Mesenchymal stem cell (in vitro differentiated cells and primary cell): Measurements from ENCODE around the gene SLC13A4.

Experiments
- DNase-seq: peaks from one replicate; pipeline ENCODE4 v3.0.0-alpha.2; 2013
- H2AFZ ChIP-seq: one replicate; pipeline ENCODE4 v1.6.1; 2013; ENCODE audit warnings: low read depth, mild to moderate bottlenecking, control low read depth, inconsistent platforms, low read length, moderate library complexity
- H2AK5ac ChIP-seq: 2 replicates; pipeline ENCODE4 v1.6.1; 2013; ENCODE audit warnings: low read length, moderate library complexity, mild to moderate bottlenecking, inconsistent platforms; ENCODE audit not compliant: severe bottlenecking
- H2BK120ac ChIP-seq: one replicate; pipeline ENCODE4 v1.6.1; 2013; ENCODE audit warnings: low read depth, mild to moderate bottlenecking, inconsistent platforms, low read length, moderate library complexity
- H2BK12ac ChIP-seq, 2 experiments: one replicate each; pipeline ENCODE4 v1.6.1; 2013; ENCODE audit warnings: inconsistent platforms in 2 of 2, low read length in 2 of 2, mild to moderate bottlenecking in 2 of 2, moderate library complexity in 2 of 2, control low read depth in 1 of 2
- H2BK15ac ChIP-seq: one replicate; pipeline ENCODE4 v1.6.1; 2013; ENCODE audit warnings: mild to moderate bottlenecking, low read depth, inconsistent platforms; ENCODE audit not compliant: poor library complexity, severe bottlenecking
- H2BK5ac ChIP-seq: 2 replicates; pipeline ENCODE4 v1.6.1; 2013; ENCODE audit warnings: low read depth, mild to moderate bottlenecking, low read length, control low read depth, inconsistent platforms; ENCODE audit not compliant: poor library complexity, severe bottlenecking
- H3K14ac ChIP-seq, 2 experiments: one replicate each; pipeline ENCODE4 v1.6.1; 2013; ENCODE audit warnings: inconsistent platforms in 2 of 2, low read length in 2 of 2, control low read depth in 1 of 2, mild to moderate bottlenecking in 1 of 2, moderate library complexity in 1 of 2
- H3K18ac ChIP-seq, 2 experiments: one replicate each; pipeline ENCODE4 v1.6.1; 2013; ENCODE audit warnings: inconsistent platforms in 2 of 2, low read length in 2 of 2, control low read depth in 1 of 2, low read depth in 1 of 2, mild to moderate bottlenecking in 1 of 2
- H3K23ac ChIP-seq, 2 experiments: one replicate each; pipeline ENCODE4 v1.6.1; 2013; ENCODE audit warnings: inconsistent platforms in 2 of 2, low read length in 2 of 2, mild to moderate bottlenecking in 2 of 2, moderate library complexity in 2 of 2, control low read depth in 1 of 2
- H3K27ac ChIP-seq: 2 replicates; pipeline ENCODE4 v1.5.1; 2013; ENCODE audit warnings: mild to moderate bottlenecking, moderate library complexity, low read length, control low read depth, inconsistent platforms; ENCODE audit not compliant: poor library complexity, severe bottlenecking
- H3K27me3 ChIP-seq, 2 experiments: 2 replicates each; pipeline versions ENCODE4 v1.6.1 to v1.7.0; 2013; ENCODE audit warnings: low read length in 2 of 2, mild to moderate bottlenecking in 2 of 2, moderate library complexity in 2 of 2, control low read depth in 1 of 2, inconsistent platforms in 1 of 2; ENCODE audit not compliant: control insufficient read depth in 1 of 2, insufficient read depth in 1 of 2
- H3K36me3 ChIP-seq, 2 experiments: 2 replicates each; pipeline versions ENCODE4 v1.6.1 to v1.7.0; 2013; ENCODE audit warnings: low read length in 2 of 2, control low read depth in 1 of 2, inconsistent platforms in 1 of 2, low read depth in 1 of 2, mild to moderate bottlenecking in 1 of 2; ENCODE audit not compliant: insufficient read depth in 2 of 2, control insufficient read depth in 1 of 2
- H3K4ac ChIP-seq, 2 experiments: one replicate each; pipeline ENCODE4 v1.6.1; 2013; ENCODE audit warnings: inconsistent platforms in 2 of 2, low read length in 2 of 2, mild to moderate bottlenecking in 2 of 2, moderate library complexity in 2 of 2, control low read depth in 1 of 2, low read depth in 1 of 2
- H3K4me1 ChIP-seq: 2 replicates; pipeline ENCODE4 v1.6.1; 2013; ENCODE audit warnings: low read depth, low read length, control low read depth; ENCODE audit not compliant: control insufficient read depth, insufficient read depth
- H3K4me2 ChIP-seq: 2 replicates; pipeline ENCODE4 v1.6.1; 2013; ENCODE audit warnings: low read length, mild to moderate bottlenecking, inconsistent platforms; ENCODE audit not compliant: poor library complexity, severe bottlenecking
- H3K4me3 ChIP-seq, 2 experiments: 2 replicates each; pipeline versions ENCODE4 v1.5.1 to v1.7.0; 2013; ENCODE audit warnings: low read length in 2 of 2, mild to moderate bottlenecking in 2 of 2, control low read depth in 1 of 2, low read depth in 1 of 2; ENCODE audit not compliant: insufficient read depth in 1 of 2
- H3K79me1 ChIP-seq: replicated peaks from 2 replicates; pipeline ENCODE4 v1.6.1; 2013; ENCODE audit warnings: mild to moderate bottlenecking, control low read depth, low read length, inconsistent platforms; ENCODE audit not compliant: poor library complexity, severe bottlenecking
- H3K9ac ChIP-seq: 2 replicates; pipeline ENCODE4 v1.7.0; 2013; ENCODE audit warnings: mild to moderate bottlenecking, low read length, moderate library complexity
- H3K9me3 ChIP-seq: 2 replicates; pipeline ENCODE4 v1.7.0; 2013; ENCODE audit warnings: mild to moderate bottlenecking, low read length; ENCODE audit not compliant: control insufficient read depth
- H4K8ac ChIP-seq: one replicate; pipeline ENCODE4 v1.6.1; 2013; ENCODE audit warnings: inconsistent platforms, mild to moderate bottlenecking, low read length, moderate library complexity
- H4K91ac ChIP-seq: one replicate; pipeline ENCODE4 v1.6.1; 2013; ENCODE audit warnings: mild to moderate bottlenecking, low read length, inconsistent platforms
- WGBS: methylation state at CpG from one replicate; pipeline ENCODE4 v1.1.7; 2013; ENCODE audit warnings: mixed read lengths; 5-methylcytosine and 5-hydroxymethylcytosine counted together

Gene SLC13A4

DNA sequence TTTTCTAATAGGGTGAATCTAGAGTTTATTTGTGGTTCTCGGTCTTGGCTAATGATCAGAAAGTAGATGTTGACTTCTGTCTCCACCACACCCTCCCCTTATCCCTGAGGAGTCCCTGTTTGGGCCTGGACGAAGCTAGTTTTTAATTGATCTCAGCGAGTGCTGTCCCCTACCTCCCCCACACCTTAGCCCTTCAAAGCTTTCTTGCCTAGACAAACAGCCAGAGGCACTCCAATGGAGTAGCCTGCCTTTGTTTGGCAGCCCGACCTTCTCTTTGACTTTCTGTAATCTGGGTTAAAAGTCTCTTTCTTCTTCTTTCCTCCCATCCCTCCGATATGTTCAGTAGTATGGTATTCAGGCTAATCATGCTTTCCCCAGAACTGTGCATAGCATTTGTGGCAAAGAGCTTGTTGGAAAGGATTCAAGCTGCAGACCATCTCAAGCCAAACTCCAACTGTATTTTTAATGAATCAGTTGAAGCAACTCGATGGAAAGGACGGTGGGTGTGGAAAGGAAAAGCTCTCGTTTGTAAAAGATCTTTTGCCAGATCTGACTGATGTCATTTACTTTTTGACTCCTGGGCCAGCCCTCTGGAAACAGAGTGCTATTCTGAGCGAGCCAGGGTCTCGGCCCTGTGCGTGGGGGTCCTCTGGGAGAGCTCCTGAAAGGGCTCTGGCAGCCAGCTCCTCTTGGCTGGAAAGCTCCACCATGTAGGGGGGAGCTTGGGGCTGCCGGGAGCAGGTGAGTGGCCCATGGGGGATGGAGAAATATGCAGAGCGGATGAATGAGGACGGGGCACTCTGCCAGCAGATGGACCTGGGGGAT is 16.1 kb upstream of the SLC13A4 start:
- Histone ChIP-seq H3K23ac (no peak overlapping the region), H3K9ac (peak overlapping the region; percentile 86), H3K9me3 (no peaks in the 10 kb centered on the region), H3K4me2 (no peak overlapping the region), H2BK5ac (no peak overlapping the region), H2AK5ac (no peak overlapping the region), H3K27ac (no peak overlapping the region), H3K18ac (no peak overlapping the region), H2BK120ac (no peak overlapping the region), H3K36me3 (peaks cover 0 to 47% of the 10 kb centered on the region in 2 experiments), H3K79me1 (no peaks in the 10 kb centered on the region), H4K8ac (no peak overlapping the region), H3K27me3 (peaks cover 0 to 31% of the 10 kb centered on the region in 2 experiments), H3K4me1 (no peaks in the 10 kb centered on the region), H2BK12ac (no peak overlapping the region), H3K4me3 (peak overlapping the region in 1 of 2 experiments; percentile 89), H2AFZ (no peak overlapping the region), H2BK15ac (no peak overlapping the region), H3K4ac (no peak overlapping the region), H3K14ac (no peak overlapping the region), H4K91ac (no peak overlapping the region)
- DNase-seq, result no peak
- 88% methylated on average over 12 of the region's 14 CpGs for WGBS

DNA sequence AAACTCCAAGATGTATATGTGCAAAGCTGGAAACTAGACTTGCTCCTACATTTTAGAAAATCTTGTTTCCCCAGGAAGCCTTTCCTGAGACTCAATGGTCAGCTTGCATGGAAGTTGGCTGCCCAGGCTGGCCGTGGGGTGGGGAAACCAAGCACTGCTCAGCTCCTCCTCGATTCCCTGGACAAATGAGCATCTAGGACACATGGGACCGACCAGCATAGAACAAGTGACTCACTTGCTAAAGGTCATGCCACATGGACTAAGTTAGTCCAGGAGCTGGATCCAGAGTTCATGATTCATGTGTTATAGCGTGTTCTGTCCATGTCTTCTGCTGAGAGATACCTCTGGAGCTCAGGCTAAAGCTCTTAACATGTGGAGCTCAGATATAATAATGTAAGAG is 14.4 kb upstream of the SLC13A4 start:
- no peak overlapping the region for H2BK120ac ChIP-seq
- H2BK15ac ChIP-seq, result no peak overlapping the region
- no peak for DNase-seq
- H3K36me3 ChIP-seq, result peaks cover 0 to 61% of the 10 kb centered on the region in 2 experiments
- no peak overlapping the region for H2AFZ ChIP-seq
- no peak overlapping the region for H4K91ac ChIP-seq
- H3K4me3 ChIP-seq, result peak overlapping the region in 1 of 2 experiments; percentile 48
- H3K27me3 ChIP-seq, result peaks cover 0 to 24% of the 10 kb centered on the region in 2 experiments
- H2BK12ac ChIP-seq, result no peak overlapping the region
- H3K4me1 ChIP-seq, result no peaks in the 10 kb centered on the region
- H3K4me2 ChIP-seq, result no peak overlapping the region
- peak overlapping the region; percentile 56 for H3K9ac ChIP-seq
- H3K9me3 ChIP-seq, result no peaks in the 10 kb centered on the region
- no peak overlapping the region for H3K27ac ChIP-seq
- no peak overlapping the region for H4K8ac ChIP-seq
- no peak overlapping the region for H3K14ac ChIP-seq
- H2BK5ac ChIP-seq, result no peak overlapping the region
- no peak overlapping the region for H3K18ac ChIP-seq
- no peaks in the 10 kb centered on the region for H3K79me1 ChIP-seq
- no peak overlapping the region for H3K4ac ChIP-seq
- no peak overlapping the region for H3K23ac ChIP-seq
- H2AK5ac ChIP-seq, result no peak overlapping the region
- WGBS, result 88% methylated on average over 4 of the region's 4 CpGs

DNA sequence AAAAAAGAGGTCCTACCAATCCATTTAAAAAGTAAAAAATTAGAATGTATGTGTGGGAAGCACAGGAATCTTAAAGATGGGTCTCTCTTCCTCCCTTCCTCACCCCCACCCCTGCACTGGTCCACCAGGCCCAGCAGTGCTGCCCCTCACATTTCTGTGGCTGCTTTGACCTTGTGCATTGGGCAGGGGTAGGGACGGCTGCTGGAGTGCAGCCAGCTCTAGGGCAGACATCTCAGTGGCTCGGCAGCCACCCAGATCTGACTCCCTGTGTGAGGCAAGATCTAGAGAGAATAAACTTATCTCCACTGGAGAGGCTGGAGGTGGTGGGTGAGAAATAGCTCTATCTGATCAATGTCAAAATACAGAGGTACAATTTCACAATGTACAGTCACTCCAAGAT is 13.9 kb upstream of the SLC13A4 start:
- Histone ChIP-seq H4K91ac (no peak overlapping the region), H3K4me3 (peak overlapping the region in 1 of 2 experiments; percentile 48), H3K4me1 (no peaks in the 10 kb centered on the region), H2AFZ (no peak overlapping the region), H3K23ac (no peak overlapping the region), H3K9ac (peak overlapping the region; percentile 56), H3K14ac (no peak overlapping the region), H4K8ac (no peak overlapping the region), H3K36me3 (peaks cover 0 to 60% of the 10 kb centered on the region in 2 experiments), H2BK15ac (no peak overlapping the region), H3K79me1 (no peaks in the 10 kb centered on the region), H3K4ac (no peak overlapping the region), H3K4me2 (no peak overlapping the region), H2BK5ac (no peak overlapping the region), H2BK12ac (no peak overlapping the region), H3K27me3 (peaks cover 0 to 25% of the 10 kb centered on the region in 2 experiments), H3K18ac (no peak overlapping the region), H2BK120ac (no peak overlapping the region), H2AK5ac (no peak overlapping the region), H3K27ac (no peak overlapping the region), H3K9me3 (no peaks in the 10 kb centered on the region)
- no peak for DNase-seq
- WGBS, result 65% methylated on average over 2 of the region's 2 CpGs

DNA sequence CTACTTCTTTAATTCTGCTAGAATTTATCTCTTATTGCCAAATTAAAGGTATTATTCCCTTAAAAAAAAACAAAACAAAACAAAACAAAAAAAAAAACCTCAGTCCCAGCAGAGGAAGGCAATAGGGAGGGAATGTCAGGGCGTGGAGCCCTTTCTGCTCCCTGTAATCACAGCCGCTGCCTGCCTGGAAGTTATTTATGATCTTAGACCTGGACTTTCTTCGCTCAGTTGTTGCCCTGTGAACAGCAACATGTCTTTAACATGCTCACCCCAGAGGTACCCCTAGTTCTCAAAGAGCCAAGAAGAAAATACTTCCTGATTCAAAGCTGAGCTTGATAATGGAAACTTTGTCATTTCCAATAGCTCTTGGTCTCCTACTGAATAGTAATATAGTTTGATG is 12.9 kb upstream of the SLC13A4 start:
- Histone ChIP-seq H2BK120ac (no peak overlapping the region), H2BK12ac (no peak overlapping the region), H2AFZ (no peak overlapping the region), H3K4me3 (no peak overlapping the region), H3K4ac (no peak overlapping the region), H3K4me2 (no peak overlapping the region), H3K4me1 (no peaks in the 10 kb centered on the region), H3K18ac (no peak overlapping the region), H3K36me3 (peaks cover 0 to 66% of the 10 kb centered on the region in 2 experiments), H2AK5ac (no peak overlapping the region), H3K27ac (no peak overlapping the region), H4K8ac (no peak overlapping the region), H3K14ac (no peak overlapping the region), H4K91ac (no peak overlapping the region), H3K9ac (peak overlapping the region; percentile 13), H3K23ac (no peak overlapping the region), H2BK15ac (no peak overlapping the region), H3K27me3 (peaks cover 0 to 27% of the 10 kb centered on the region in 2 experiments), H3K79me1 (no peaks in the 10 kb centered on the region), H2BK5ac (no peak overlapping the region), H3K9me3 (no peaks in the 10 kb centered on the region)
- WGBS, result 82% methylated on average over 3 of the region's 3 CpGs
- DNase-seq, result no peak
